ENCODE data around the gene KCNIP1.

DNA sequence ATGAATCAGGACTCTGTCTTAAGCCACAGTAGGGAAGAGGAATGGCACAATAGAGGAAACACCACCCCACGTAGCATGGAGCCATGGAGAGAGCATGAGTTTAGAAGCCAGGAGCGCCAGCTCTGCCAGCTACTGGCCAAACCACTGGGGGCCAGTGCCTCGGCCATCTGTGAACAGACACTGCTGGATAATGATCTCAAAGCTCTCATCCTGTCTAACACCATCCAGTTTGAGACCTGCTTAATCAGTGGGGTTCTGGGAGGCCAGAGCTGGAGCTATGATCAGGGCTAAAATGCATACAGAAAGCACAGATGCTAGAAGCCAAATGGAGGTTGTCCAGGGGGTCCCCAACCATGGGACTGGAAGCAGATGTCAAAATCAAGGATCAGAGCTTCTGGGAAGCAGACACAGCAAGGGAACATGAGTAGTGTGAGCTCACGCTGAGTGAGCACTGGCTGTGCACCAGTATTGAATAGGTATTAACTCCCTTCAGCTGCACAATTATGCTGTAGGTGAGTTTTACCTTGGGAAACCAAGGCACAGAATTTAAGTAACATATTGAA, 92.7 kb downstream of the KCNIP1 start:
- TF ChIP-seq, protein P1, sequence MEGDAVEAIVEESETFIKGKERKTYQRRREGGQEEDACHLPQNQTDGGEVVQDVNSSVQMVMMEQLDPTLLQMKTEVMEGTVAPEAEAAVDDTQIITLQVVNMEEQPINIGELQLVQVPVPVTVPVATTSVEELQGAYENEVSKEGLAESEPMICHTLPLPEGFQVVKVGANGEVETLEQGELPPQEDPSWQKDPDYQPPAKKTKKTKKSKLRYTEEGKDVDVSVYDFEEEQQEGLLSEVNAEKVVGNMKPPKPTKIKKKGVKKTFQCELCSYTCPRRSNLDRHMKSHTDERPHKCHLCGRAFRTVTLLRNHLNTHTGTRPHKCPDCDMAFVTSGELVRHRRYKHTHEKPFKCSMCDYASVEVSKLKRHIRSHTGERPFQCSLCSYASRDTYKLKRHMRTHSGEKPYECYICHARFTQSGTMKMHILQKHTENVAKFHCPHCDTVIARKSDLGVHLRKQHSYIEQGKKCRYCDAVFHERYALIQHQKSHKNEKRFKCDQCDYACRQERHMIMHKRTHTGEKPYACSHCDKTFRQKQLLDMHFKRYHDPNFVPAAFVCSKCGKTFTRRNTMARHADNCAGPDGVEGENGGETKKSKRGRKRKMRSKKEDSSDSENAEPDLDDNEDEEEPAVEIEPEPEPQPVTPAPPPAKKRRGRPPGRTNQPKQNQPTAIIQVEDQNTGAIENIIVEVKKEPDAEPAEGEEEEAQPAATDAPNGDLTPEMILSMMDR (IDR thresholded peaks at IDR 0.05; ENCODE audit: poor library complexity), result no peak
- TF ChIP-seq EZH2 (IDR thresholded peaks at IDR 0.05; ENCODE audit: borderline replicate concordance) (no peak), EZH2phosphoT487 (IDR thresholded peaks at IDR 0.05; ENCODE audit: low read depth, severe bottlenecking, unreplicated experiment) (no peak)

Data from hepatocyte (in vitro differentiated cells).